T-cell (primary cell): ENCODE measurements around the gene CLPTM1L. TPM values are rescaled to one million over a fixed set of nuclear protein-coding genes. Genes with fewer than 3 reads are reported as not detected.
"Not testable (repeated sequence)": the region's sequence is repeated elsewhere in the genome, so short reads cannot be mapped to it uniquely, and the experiment has no call there.

Source experiments
- ATAC-seq, 4 experiments: fragments of 200-7000 bp in 3 of 4; fragments of 150-1000 bp in 1 of 4; cut with Tn5 transposase; replicated peaks in 1 of 4; 1 replicate in 3 of 4; 2 replicates in 1 of 4; pipeline ENCODE4 v1.10.0; 2021; ENCODE audit warnings: moderate library complexity in 3 of 4, mild to moderate bottlenecking in 2 of 4, moderate number of reproducible peaks in 1 of 4
- CTCF ChIA-PET, 2 donors: fragments of 300-600 bp; sonication (Branson Sonifier 250); formaldehyde crosslinking; loops; one replicate each; lab custom pipeline; 2022; ENCODE audit warnings: antibody characterized with exemption in 2 of 2; lab: Charles Lee
- POLR2A ChIA-PET, 2 donors: fragments of 300-600 bp; sonication (Branson Sonifier 250); formaldehyde crosslinking; loops; one replicate each; lab custom pipeline; 2022; ENCODE audit warnings: antibody characterized with exemption in 2 of 2; lab: Charles Lee
- DNase-seq, 35 experiments: peaks; one replicate each; pipeline versions ENCODE4 v3.0.0 to v3.0.0-alpha.2; 2013 to 2023
- H3K27ac ChIP-seq: one replicate; pipeline ENCODE4 v1.5.1; 2013; ENCODE audit warnings: low read length
- H3K27me3 ChIP-seq, 2 experiments: replicated peaks in 1 of 2; 1 replicate in 1 of 2; 2 replicates in 1 of 2; pipeline versions ENCODE4 v1.6.1 to v1.7.0; 2013; ENCODE audit warnings: low read length in 1 of 2, mixed read lengths in 1 of 2; ENCODE audit not compliant: control insufficient read depth in 2 of 2, insufficient read depth in 2 of 2; ENCODE audit errors: extremely low read depth in 1 of 2
- H3K36me3 ChIP-seq, 2 donors: 1 replicate in 1 of 2; 2 replicates in 1 of 2; pipeline versions ENCODE4 v1.6.1 to v1.7.0; 2013; ENCODE audit warnings: low read length in 1 of 2; ENCODE audit not compliant: control insufficient read depth in 2 of 2, insufficient read depth in 1 of 2; ENCODE audit errors: extremely low read depth in 1 of 2
- H3K4me1 ChIP-seq, 2 experiments: 1 replicate in 1 of 2; 2 replicates in 1 of 2; pipeline versions ENCODE4 v1.6.1 to v1.7.0; 2013; ENCODE audit warnings: low read length in 2 of 2, mixed read lengths in 1 of 2; ENCODE audit not compliant: insufficient read depth in 2 of 2, control insufficient read depth in 1 of 2; ENCODE audit errors: extremely low read depth in 1 of 2
- H3K4me3 ChIP-seq, 2 donors: 1 replicate in 1 of 2; 2 replicates in 1 of 2; pipeline versions ENCODE4 v1.5.1 to v1.7.0; 2013; ENCODE audit warnings: mild to moderate bottlenecking in 2 of 2, low read length in 1 of 2, moderate library complexity in 1 of 2; ENCODE audit not compliant: control insufficient read depth in 1 of 2; ENCODE audit errors: extremely low read depth in 1 of 2
- H3K9me3 ChIP-seq: 2 replicates; pipeline ENCODE4 v1.7.0; 2013
- H3K27ac Mint-ChIP-seq, 2 donors: one replicate each; pipeline ENCODE4 v1.8.0; 2020 to 2021; ENCODE audit warnings: mild to moderate bottlenecking in 2 of 2, mixed read lengths in 2 of 2
- H3K27me3 Mint-ChIP-seq, 2 donors: one replicate each; pipeline ENCODE4 v1.8.0; 2021 to 2022; ENCODE audit warnings: mixed read lengths in 2 of 2
- H3K36me3 Mint-ChIP-seq: one replicate; pipeline ENCODE4 v1.8.0; 2021; ENCODE audit warnings: mixed read lengths
- H3K4me1 Mint-ChIP-seq, 3 donors: one replicate each; pipeline ENCODE4 v1.8.0; 2020 to 2022; ENCODE audit warnings: mixed read lengths in 3 of 3, mild to moderate bottlenecking in 1 of 3
- H3K4me3 Mint-ChIP-seq, 3 donors: one replicate each; pipeline ENCODE4 v1.8.0; 2020 to 2022; ENCODE audit warnings: mild to moderate bottlenecking in 3 of 3, mixed read lengths in 3 of 3, moderate library complexity in 3 of 3
- H3K9me3 Mint-ChIP-seq, 3 donors: one replicate each; pipeline ENCODE4 v1.8.0; 2020 to 2022; ENCODE audit warnings: mixed read lengths in 3 of 3
- WGBS: methylation state at CpG from one replicate; pipeline ENCODE4 v1.1.5; 2013; ENCODE audit warnings: missing lambda C conversion rate; ENCODE audit not compliant: insufficient coverage; 5-methylcytosine and 5-hydroxymethylcytosine counted together
- total RNA-seq, 35 experiments: library from RNA in 6 of 35; stranded (reverse) in 6 of 35; fragments of 120-200 nt in 1 of 35; gene quantifications; one replicate each; pipeline versions ENCODE4 v1.2.1 to v1.2.4 and lab custom pipeline; 2013 to 2026

CLPTM1L gene
- total RNA-seq, 5 donors from 2014 or later (not counting 1 experiment from before 2014, with no cell fraction given): 70.9 to 91.0 (median 82.1) TPM

GRCh38 chr5:1345876-1346626 lies 1.2 kb upstream of the CLPTM1L start:
- Histone ChIP-seq H3K4me1 (peaks cover 11 to 41% of the 10 kb centered on the region in 2 experiments), H3K27ac (no peak overlapping the region), H3K4me3 (peak overlapping the region; percentile 77 to 95), H3K27me3 (no peaks in the 10 kb centered on the region), H3K9me3 (no peaks in the 10 kb centered on the region), H3K36me3 (peaks cover 12 to 24% of the 10 kb centered on the region in 2 donors)
- H3K27ac Mint-ChIP-seq: peak overlapping the region; percentile 69 to 78
- no peak for DNase-seq
- H3K36me3 Mint-ChIP-seq: peaks cover 18% of the 10 kb centered on the region
- H3K9me3 Mint-ChIP-seq: no peaks in the 10 kb centered on the region
- POLR2A ChIA-PET: no interaction called here
- H3K4me1 Mint-ChIP-seq: peaks cover 28 to 33% (median 30%) of the 10 kb centered on the region in 3 donors
- 90% methylated on average over 26 of the region's 27 CpGs for WGBS
- ATAC-seq: no peak
- CTCF ChIA-PET: interaction anchor here in 1 of 2 donors (1.4 kb wide), 1 partner anchor 34 kb away, joined by 3 read pairs; no protein-coding TSS in a partner anchor
- H3K27me3 Mint-ChIP-seq: no peaks in the 10 kb centered on the region
- H3K4me3 Mint-ChIP-seq: peak overlapping the region; percentile 77 to 80 (median 78)

GRCh38 chr5:1343931-1344901 lies 683 bp downstream of the CLPTM1L start:
- peak overlapping the region; percentile 73 to 82 for H3K27ac Mint-ChIP-seq
- ATAC-seq: peak in 3 of 4 experiments; percentile 33 to 41 (median 38)
- WGBS: 5% methylated on average over 58 of the region's 61 CpGs

GRCh38 chr5:1343315-1343751 lies 1.6 kb downstream of the CLPTM1L start:
- no peak overlapping the region for H3K27ac ChIP-seq
- H3K27me3 ChIP-seq: no peaks in the 10 kb centered on the region
- H3K4me3 ChIP-seq: no peak overlapping the region
- peaks cover 25% of the 10 kb centered on the region for H3K36me3 Mint-ChIP-seq
- POLR2A ChIA-PET: no interaction called here
- peaks cover 29 to 39% (median 39%) of the 10 kb centered on the region in 3 donors for H3K4me1 Mint-ChIP-seq
- H3K9me3 ChIP-seq: no peaks in the 10 kb centered on the region
- H3K4me3 Mint-ChIP-seq: peak overlapping the region; percentile 85 to 90 (median 88)
- peaks cover 17 to 45% of the 10 kb centered on the region in 2 donors for H3K36me3 ChIP-seq
- DNase-seq: no peak
- no peaks in the 10 kb centered on the region for H3K9me3 Mint-ChIP-seq
- H3K27me3 Mint-ChIP-seq: no peaks in the 10 kb centered on the region
- WGBS: 79% methylated on average over 2 of the region's 9 CpGs
- peak overlapping the region in 1 of 2 donors; percentile 43 for H3K27ac Mint-ChIP-seq
- H3K4me1 ChIP-seq: peaks cover 11 to 43% of the 10 kb centered on the region in 2 experiments
- CTCF ChIA-PET: interaction anchor here in 1 of 2 donors (0.6 kb wide), 1 partner anchor 255 kb away, joined by 3 read pairs; no protein-coding TSS in a partner anchor
- ATAC-seq: no peak

More at GRCh38 chr5:1343931-1344901, 683 bp downstream of the CLPTM1L start:
- Histone ChIP-seq H3K27me3 (no peaks in the 10 kb centered on the region), H3K27ac (peak overlapping the region; percentile 14), H3K4me1 (peaks cover 11 to 43% of the 10 kb centered on the region in 2 experiments), H3K4me3 (peak overlapping the region; percentile 68 to 71), H3K36me3 (peaks cover 17 to 36% of the 10 kb centered on the region in 2 donors), H3K9me3 (no peaks in the 10 kb centered on the region)
- ChIA-PET POLR2A (interaction anchor here in 1 of 2 donors (0.6 kb wide), 1 partner anchor 245 kb away, joined by 3 read pairs; no protein-coding TSS in a partner anchor), CTCF (interaction anchor here in 1 of 2 donors (0.6 kb wide), 1 partner anchor 21 kb away, joined by 3 read pairs; no protein-coding TSS in a partner anchor)
- peak in 7 of 35 experiments; percentile 6 to 24 (median 13) for DNase-seq
- H3K4me3 Mint-ChIP-seq: peak overlapping the region; percentile 85 to 90 (median 88)
- no peaks in the 10 kb centered on the region for H3K27me3 Mint-ChIP-seq
- peaks cover 25% of the 10 kb centered on the region for H3K36me3 Mint-ChIP-seq
- peaks cover 29 to 39% (median 39%) of the 10 kb centered on the region in 3 donors for H3K4me1 Mint-ChIP-seq
- no peaks in the 10 kb centered on the region for H3K9me3 Mint-ChIP-seq

DNA sequence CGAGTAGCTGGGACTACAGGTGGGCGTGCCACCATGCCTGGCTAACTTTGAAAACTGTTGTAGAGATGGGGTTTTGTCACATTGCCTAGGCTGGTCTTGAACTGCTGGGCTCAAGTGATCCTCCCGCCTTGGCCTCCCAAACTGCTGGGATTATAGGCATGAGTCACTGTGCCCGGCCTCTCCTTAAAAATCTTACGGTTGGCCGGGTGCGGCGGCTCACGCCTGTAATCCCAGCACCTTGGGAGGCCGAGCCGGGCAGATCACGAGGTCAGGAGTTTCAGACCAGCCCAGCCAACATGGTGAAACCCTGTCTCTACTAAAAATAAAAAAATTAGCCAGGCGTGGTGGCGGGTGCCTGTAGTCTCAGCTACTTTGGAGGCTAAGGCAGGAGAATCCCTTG lies 2.2 kb downstream of the CLPTM1L start:
- CTCF ChIA-PET: not testable (repeated sequence)

GRCh38 chr5:1342268-1342667 lies 2.6 kb downstream of the CLPTM1L start:
- no peaks in the 10 kb centered on the region for H3K27me3 Mint-ChIP-seq
- no peak for ATAC-seq
- CTCF ChIA-PET: no interaction called here
- H3K36me3 ChIP-seq: peaks cover 20 to 56% of the 10 kb centered on the region in 2 donors
- 100% methylated on average over 6 of the region's 12 CpGs for WGBS
- H3K4me3 ChIP-seq: no peak overlapping the region
- H3K4me1 Mint-ChIP-seq: peaks cover 29 to 42% (median 40%) of the 10 kb centered on the region in 3 donors
- POLR2A ChIA-PET: no interaction called here
- no peaks in the 10 kb centered on the region for H3K27me3 ChIP-seq
- no peaks in the 10 kb centered on the region for H3K9me3 Mint-ChIP-seq
- H3K9me3 ChIP-seq: no peaks in the 10 kb centered on the region
- H3K36me3 Mint-ChIP-seq: peaks cover 29% of the 10 kb centered on the region
- no peak overlapping the region for H3K27ac Mint-ChIP-seq
- no peak overlapping the region for H3K27ac ChIP-seq
- no peak for DNase-seq
- H3K4me3 Mint-ChIP-seq: no peak overlapping the region
- peaks cover 11 to 43% of the 10 kb centered on the region in 2 experiments for H3K4me1 ChIP-seq

More for the DNA sequence above, 2.2 kb downstream of the CLPTM1L start:
- H3K27ac ChIP-seq, H3K9me3 Mint-ChIP-seq, H3K27me3 Mint-ChIP-seq, H3K4me3 ChIP-seq, ATAC-seq, H3K9me3 ChIP-seq, POLR2A ChIA-PET, H3K27me3 ChIP-seq, DNase-seq, H3K27ac Mint-ChIP-seq: not testable (repeated sequence)
- Histone ChIP-seq H3K4me1 (peaks cover 11 to 43% of the 10 kb centered on the region in 2 experiments), H3K36me3 (peaks cover 17 to 51% of the 10 kb centered on the region in 2 donors)
- peaks cover 29 to 42% (median 40%) of the 10 kb centered on the region in 3 donors for H3K4me1 Mint-ChIP-seq
- WGBS: 98% methylated on average over 11 of the region's 14 CpGs
- H3K36me3 Mint-ChIP-seq: peaks cover 29% of the 10 kb centered on the region
- H3K4me3 Mint-ChIP-seq: peak overlapping the region; percentile 85 to 90 (median 88)
